HepG2 (cell line): ENCODE data around the gene TFG. TPM values are rescaled to one million over a fixed set of nuclear protein-coding genes. Genes with fewer than 3 reads are reported as not detected.
A peak's percentile ranks its signal among the peaks of the same experiment; 100 is the strongest.

Experiments
- AFF4 ChIP-seq: sonication (generic); formaldehyde crosslinking; IDR thresholded peaks from 2 replicates; pipeline ENCODE4 v1.4.0; 2020; ENCODE audit warnings: missing genetic modification reagents
- EZH2 ChIP-seq: conservative IDR thresholded peaks from 2 replicates; pipeline ENCODE4 v1.6.1; 2012; ENCODE audit warnings: mild to moderate bottlenecking, low read depth, low read length, moderate library complexity
- GTF3A ChIP-seq: sonication (generic); formaldehyde crosslinking; conservative IDR thresholded peaks from 2 replicates; pipeline ENCODE4 v1.4.0; 2020; ENCODE audit warnings: mild to moderate bottlenecking, missing genetic modification reagents
- MED8 ChIP-seq: sonication (generic); formaldehyde crosslinking; IDR thresholded peaks from 2 replicates; pipeline ENCODE4 v1.8.1; 2023; ENCODE audit warnings: mild to moderate bottlenecking, missing genetic modification reagents; ENCODE audit not compliant: insufficient replicate concordance
- MTA1 ChIP-seq: sonication (generic); formaldehyde crosslinking; IDR thresholded peaks from 2 replicates; pipeline ENCODE4 v1.4.0; 2020; ENCODE audit warnings: missing genetic modification reagents, mild to moderate bottlenecking, borderline replicate concordance
- MXD1 ChIP-seq: sonication (generic); formaldehyde crosslinking; IDR thresholded peaks from 2 replicates; pipeline ENCODE4 v1.4.0; 2020; ENCODE audit warnings: mild to moderate bottlenecking, missing genetic modification reagents
- MXI1 ChIP-seq: IDR thresholded peaks from 3 replicates; pipeline ENCODE4 v1.6.1; 2012; ENCODE audit warnings: low read depth, low read length, inconsistent platforms, borderline replicate concordance
- MZF1 ChIP-seq: sonication (generic); formaldehyde crosslinking; IDR thresholded peaks from 2 replicates; pipeline ENCODE4 v1.8.1; 2023; ENCODE audit warnings: mild to moderate bottlenecking, missing genetic modification reagents, borderline replicate concordance
- NR0B2 ChIP-seq: sonication (generic); formaldehyde crosslinking; IDR thresholded peaks from 2 replicates; pipeline ENCODE4 v1.4.0; 2020; ENCODE audit warnings: mild to moderate bottlenecking, missing genetic modification reagents
- PAWR ChIP-seq: sonication (generic); formaldehyde crosslinking; IDR thresholded peaks from 2 replicates; pipeline ENCODE4 v1.4.0; 2020; ENCODE audit warnings: missing genetic modification reagents, mild to moderate bottlenecking, borderline replicate concordance
- PCBP2 ChIP-seq: fragments of 200-400 bp; formaldehyde crosslinking; optimal IDR thresholded peaks from 2 replicates; pipeline ENCODE3; 2018; ENCODE audit warnings: low read length, low read depth; ENCODE audit not compliant: poor library complexity, severe bottlenecking
- SALL1 ChIP-seq: sonication (generic); formaldehyde crosslinking; IDR thresholded peaks from 2 replicates; pipeline ENCODE4 v1.8.0; 2022; ENCODE audit warnings: mild to moderate bottlenecking, missing genetic modification reagents
- SKI ChIP-seq: fragments of 450-650 bp; IDR thresholded peaks from one replicate; pipeline ENCODE4 v1.6.1; 2018; ENCODE audit warnings: mild to moderate bottlenecking; ENCODE audit not compliant: partially characterized antibody
- SMC3 ChIP-seq: IDR thresholded peaks from 2 replicates; pipeline ENCODE4 v1.6.1; 2011; ENCODE audit warnings: low read length, improper control_type of control experiment
- SRSF4 ChIP-seq: fragments of 200-400 bp; formaldehyde crosslinking; IDR thresholded peaks from one replicate; pipeline ENCODE4 v1.6.1; 2018; ENCODE audit warnings: mild to moderate bottlenecking, low read depth, low read length, moderate library complexity; ENCODE audit not compliant: poor library complexity, severe bottlenecking
- TBX3 ChIP-seq: fragments of 450-650 bp; IDR thresholded peaks from 2 replicates; pipeline ENCODE4 v1.6.1; 2017; ENCODE audit warnings: antibody characterized with exemption, mild to moderate bottlenecking, inconsistent platforms, borderline replicate concordance
- ZFP1 ChIP-seq: IDR thresholded peaks from 2 replicates; pipeline ENCODE4 v1.6.1; 2016
- ZFP62 ChIP-seq: sonication (generic); formaldehyde crosslinking; IDR thresholded peaks from 2 replicates; pipeline ENCODE4 v1.4.0; 2020; ENCODE audit warnings: missing genetic modification reagents
- ZNF501 ChIP-seq: sonication (generic); formaldehyde crosslinking; IDR thresholded peaks from 2 replicates; pipeline ENCODE4 v1.5.1; 2020; ENCODE audit warnings: mild to moderate bottlenecking, moderate library complexity, missing genetic modification reagents
- ZNF552 ChIP-seq: sonication (generic); formaldehyde crosslinking; IDR thresholded peaks from 2 replicates; pipeline ENCODE4 v1.9.0; 2022; ENCODE audit warnings: missing genetic modification reagents, mild to moderate bottlenecking, borderline replicate concordance
- ZSCAN29 ChIP-seq: sonication (generic); formaldehyde crosslinking; conservative IDR thresholded peaks from 2 replicates; pipeline ENCODE4 v1.4.0; 2020; ENCODE audit warnings: mild to moderate bottlenecking, missing genetic modification reagents
- polyA plus RNA-seq, 8 experiments: library from polyadenylated mRNA; depleted of rRNA in 3 of 8; stranded (reverse) in 7 of 8; unstranded in 1 of 8; fragments of >200 nt; fragmentation: Illumina TruSeq in 4 of 8; extraction: Trizol in 4 of 8; gene quantifications; 2 replicates each; pipeline versions ENCODE4 v1.2.1 to v1.2.3, GENCODE V29; 2011 to 2016; ENCODE audit warnings: low read depth in 4 of 8, missing spikeins in 1 of 8, mixed read lengths in 1 of 8; ENCODE audit not compliant: insufficient read depth in 1 of 8
- total RNA-seq, 5 experiments: library from RNA; depleted of rRNA; stranded (reverse); fragments of >200 nt; fragmentation: Illumina TruSeq; extraction: Trizol; gene quantifications; 2 replicates each; pipeline ENCODE4 v1.2.3, GENCODE V29; 2016; ENCODE audit warnings: low read depth in 1 of 5
- TF ChIP-seq, protein P1 (sequence below): sonication (generic); formaldehyde crosslinking; IDR thresholded peaks from 2 replicates; pipeline ENCODE4 v1.8.0; 2022; ENCODE audit warnings: missing genetic modification reagents, mild to moderate bottlenecking, borderline replicate concordance
- TF ChIP-seq, protein P2 (sequence below): sonication (generic); formaldehyde crosslinking; IDR thresholded peaks from 2 replicates; pipeline ENCODE4 v1.5.0; 2020; ENCODE audit warnings: missing genetic modification reagents, mild to moderate bottlenecking, borderline replicate concordance

TFG gene
- total and polyA plus RNA-seq, 2 of the 13 experiments (the other 11 are each of a cell fraction or from before 2014, with no cell fraction given) = 53.6 to 71.7 TPM

DNA sequence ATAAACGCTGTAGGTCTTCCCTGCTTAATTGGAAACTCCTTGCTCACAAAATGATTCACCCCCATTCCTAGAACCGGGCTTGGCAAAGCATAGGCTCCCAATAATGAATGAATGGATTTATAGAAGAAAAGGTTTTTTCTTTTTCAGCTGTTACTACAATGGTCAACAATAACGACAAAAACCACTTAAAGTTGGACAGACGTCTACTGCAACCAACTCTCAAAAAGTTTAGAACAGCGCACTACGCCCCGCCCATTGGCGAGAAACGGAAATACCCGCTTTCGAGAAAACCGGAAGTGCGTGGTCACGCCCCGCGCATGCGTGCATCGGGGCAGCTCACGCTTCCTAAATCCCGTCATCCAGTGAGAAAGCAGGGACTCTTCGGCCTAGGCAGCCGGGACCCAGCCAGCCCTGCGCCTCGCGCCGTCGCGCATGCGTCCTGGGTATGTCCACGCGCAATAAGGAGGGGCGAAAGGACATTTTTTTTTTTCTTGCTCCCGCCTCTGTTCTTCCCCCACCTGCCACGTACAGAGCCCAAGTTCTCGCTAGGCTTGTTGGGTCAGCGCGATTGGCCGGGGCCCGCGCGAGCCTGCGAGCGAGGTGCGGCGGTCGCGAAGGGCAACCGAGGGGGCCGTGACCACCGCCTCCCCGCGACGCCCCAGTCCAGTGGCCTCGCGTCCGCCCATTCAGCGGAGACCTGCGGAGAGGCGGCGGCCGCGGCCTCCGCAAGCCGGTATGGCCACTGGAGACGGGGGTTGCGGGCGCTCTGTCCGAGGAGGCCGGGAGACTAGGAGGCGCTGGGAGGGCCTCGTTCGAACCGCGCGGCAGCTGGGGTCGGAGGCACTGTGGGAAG, at the start of gene TFG (continued):
- TF ChIP-seq MED8 (CRISPR knock-in tag) (peak; percentile 48), EZH2 (no peak), ZFP1 (peak; percentile 43; the same call in 1 of the 2 replicates), AFF4 (CRISPR knock-in tag) (no peak), MZF1 (CRISPR knock-in tag) (no peak), MTA1 (CRISPR knock-in tag) (peak; percentile 62; the same call in 1 of the 2 replicates), ZNF501 (CRISPR knock-in tag) (peak; percentile 92), GTF3A (no peak), ZSCAN29 (peak; percentile 50; the same call in 1 of the 2 replicates), ZFP62 (CRISPR knock-in tag) (no peak), SKI (peak; percentile 15), NR0B2 (CRISPR knock-in tag) (0 out of 2 replicates have a peak, but pooled peaks have one; percentile 26), MXD1 (CRISPR knock-in tag) (peak; percentile 55), TBX3 (peak; percentile 50; the same call in 1 of the 2 replicates), ZNF552 (CRISPR knock-in tag) (no peak), SMC3 (no peak), PCBP2 (no peak), MXI1 (peak; percentile 47; the same call in 1 of the 3 replicates), SALL1 (CRISPR knock-in tag) (peak; percentile 80; the same call in 1 of the 2 replicates), SRSF4 (no peak), PAWR (CRISPR knock-in tag) (no peak)
- TF ChIP-seq, protein P1, sequence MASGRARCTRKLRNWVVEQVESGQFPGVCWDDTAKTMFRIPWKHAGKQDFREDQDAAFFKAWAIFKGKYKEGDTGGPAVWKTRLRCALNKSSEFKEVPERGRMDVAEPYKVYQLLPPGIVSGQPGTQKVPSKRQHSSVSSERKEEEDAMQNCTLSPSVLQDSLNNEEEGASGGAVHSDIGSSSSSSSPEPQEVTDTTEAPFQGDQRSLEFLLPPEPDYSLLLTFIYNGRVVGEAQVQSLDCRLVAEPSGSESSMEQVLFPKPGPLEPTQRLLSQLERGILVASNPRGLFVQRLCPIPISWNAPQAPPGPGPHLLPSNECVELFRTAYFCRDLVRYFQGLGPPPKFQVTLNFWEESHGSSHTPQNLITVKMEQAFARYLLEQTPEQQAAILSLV (CRISPR knock-in tag) = peak; percentile 82
- TF ChIP-seq, protein P2, sequence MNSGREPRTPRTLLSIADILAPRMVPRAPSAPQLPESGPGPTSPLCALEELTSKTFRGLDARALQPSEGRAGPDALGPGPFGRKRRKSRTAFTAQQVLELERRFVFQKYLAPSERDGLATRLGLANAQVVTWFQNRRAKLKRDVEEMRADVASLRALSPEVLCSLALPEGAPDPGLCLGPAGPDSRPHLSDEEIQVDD = no peak; the same call in 1 of the 2 replicates
